T-helper 1 cell treated with Interleukin-12 subunit alpha and Interleukin-12 subunit beta and Interleukin-4 antibody, amounts not matched to agents 30 μg/mL and 1 μg/mL, for 36 hours (primary cell): ENCODE results near the gene FXYD5.
"Not testable (repeated sequence)": the region's sequence is repeated elsewhere in the genome, so short reads cannot be mapped to it uniquely, and the experiment has no call there.

Source experiments
- H3K27ac Mint-ChIP-seq: one replicate; pipeline ENCODE4 v1.8.0; 2021; ENCODE audit warnings: mild to moderate bottlenecking, mixed read lengths
- H3K27me3 Mint-ChIP-seq: one replicate; pipeline ENCODE4 v1.8.0; 2021; ENCODE audit warnings: low read depth, mixed read lengths
- H3K36me3 Mint-ChIP-seq: one replicate; pipeline ENCODE4 v1.8.0; 2021; ENCODE audit warnings: low read depth, mixed read lengths
- H3K4me1 Mint-ChIP-seq: one replicate; pipeline ENCODE4 v1.8.0; 2021; ENCODE audit warnings: low read depth, mixed read lengths
- H3K4me3 Mint-ChIP-seq: one replicate; pipeline ENCODE4 v1.8.0; 2021; ENCODE audit warnings: mild to moderate bottlenecking, moderate library complexity, mixed read lengths
- H3K9me3 Mint-ChIP-seq: one replicate; pipeline ENCODE4 v1.8.0; 2021; ENCODE audit warnings: mixed read lengths

Gene FXYD5

GRCh38 chr19:35153129-35153522, 1.4 kb upstream of the FXYD5 start:
- peak overlapping the region; percentile 47 for H3K27ac Mint-ChIP-seq
- H3K36me3 Mint-ChIP-seq, result peaks cover 23% of the 10 kb centered on the region

GRCh38 chr19:35153701-35154524, 622 bp upstream of the FXYD5 start:
- Mint-ChIP-seq H3K27ac (peak overlapping the region; percentile 98), H3K4me1 (peaks cover 39% of the 10 kb centered on the region), H3K27me3 (peaks cover 6% of the 10 kb centered on the region), H3K4me3 (peak overlapping the region; percentile 99), H3K36me3 (peaks cover 31% of the 10 kb centered on the region), H3K9me3 (no peaks in the 10 kb centered on the region)

More at GRCh38 chr19:35153129-35153522, 1.4 kb upstream of the FXYD5 start:
- not testable (repeated sequence) for H3K9me3 Mint-ChIP-seq, H3K27me3 Mint-ChIP-seq
- Mint-ChIP-seq H3K4me3 (peak overlapping the region; percentile 99), H3K4me1 (peaks cover 33% of the 10 kb centered on the region)

- Mint-ChIP-seq H3K4me3 (peak overlapping the region; percentile 99), H3K9me3 (no peaks in the 10 kb centered on the region), H3K4me1 (peaks cover 39% of the 10 kb centered on the region), H3K27me3 (peaks cover 6% of the 10 kb centered on the region), H3K36me3 (peaks cover 43% of the 10 kb centered on the region), H3K27ac (peak overlapping the region; percentile 98)
Measured at GRCh38 chr19:35155441-35155840, 906 bp downstream of the FXYD5 start.

- H3K4me1 Mint-ChIP-seq, result peaks cover 39% of the 10 kb centered on the region
- H3K9me3 Mint-ChIP-seq, result peaks cover under 1% of the 10 kb centered on the region
- peaks cover 6% of the 10 kb centered on the region for H3K27me3 Mint-ChIP-seq
- peak overlapping the region; percentile 99 for H3K4me3 Mint-ChIP-seq
- H3K27ac Mint-ChIP-seq, result peak overlapping the region; percentile 98
- peaks cover 49% of the 10 kb centered on the region for H3K36me3 Mint-ChIP-seq
Measured at GRCh38 chr19:35155981-35156672, 1.6 kb downstream of the FXYD5 start.

- Mint-ChIP-seq H3K27me3 (peaks cover 6% of the 10 kb centered on the region), H3K4me3 (peak overlapping the region; percentile 99), H3K9me3 (peaks cover 6% of the 10 kb centered on the region), H3K36me3 (peaks cover 55% of the 10 kb centered on the region), H3K4me1 (peaks cover 41% of the 10 kb centered on the region), H3K27ac (peak overlapping the region; percentile 37)
Measured at GRCh38 chr19:35156673-35157014, 2.1 kb downstream of the FXYD5 start.

- Mint-ChIP-seq H3K27ac (no peak overlapping the region), H3K4me3 (peak overlapping the region; percentile 14), H3K27me3 (peaks cover 2% of the 10 kb centered on the region), H3K9me3 (peaks cover 11% of the 10 kb centered on the region), H3K36me3 (peaks cover 61% of the 10 kb centered on the region), H3K4me1 (peaks cover 41% of the 10 kb centered on the region)
Measured at GRCh38 chr19:35157431-35157830, 2.9 kb downstream of the FXYD5 start.

- peaks cover 82% of the 10 kb centered on the region for H3K36me3 Mint-ChIP-seq
- no peak overlapping the region for H3K27ac Mint-ChIP-seq
- H3K4me3 Mint-ChIP-seq, result no peak overlapping the region
- peaks cover 31% of the 10 kb centered on the region for H3K9me3 Mint-ChIP-seq
- H3K27me3 Mint-ChIP-seq, result no peaks in the 10 kb centered on the region
- peaks cover 35% of the 10 kb centered on the region for H3K4me1 Mint-ChIP-seq
Measured at GRCh38 chr19:35159606-35160005, 5.1 kb downstream of the FXYD5 start.

GRCh38 chr19:35160629-35161433, 6.3 kb downstream of the FXYD5 start:
- no peak overlapping the region for H3K4me3 Mint-ChIP-seq
- H3K27me3 Mint-ChIP-seq, result no peaks in the 10 kb centered on the region
- H3K27ac Mint-ChIP-seq, result no peak overlapping the region
- peaks cover 42% of the 10 kb centered on the region for H3K9me3 Mint-ChIP-seq
- H3K36me3 Mint-ChIP-seq, result peaks cover 92% of the 10 kb centered on the region
- peaks cover 33% of the 10 kb centered on the region for H3K4me1 Mint-ChIP-seq

- no peaks in the 10 kb centered on the region for H3K27me3 Mint-ChIP-seq
- peaks cover 47% of the 10 kb centered on the region for H3K9me3 Mint-ChIP-seq
- H3K27ac Mint-ChIP-seq, result no peak overlapping the region
- H3K4me3 Mint-ChIP-seq, result no peak overlapping the region
- H3K36me3 Mint-ChIP-seq, result peaks cover 92% of the 10 kb centered on the region
- peaks cover 28% of the 10 kb centered on the region for H3K4me1 Mint-ChIP-seq
Measured at GRCh38 chr19:35161434-35161743, 6.9 kb downstream of the FXYD5 start.

- no peaks in the 10 kb centered on the region for H3K27me3 Mint-ChIP-seq
- peaks cover 50% of the 10 kb centered on the region for H3K9me3 Mint-ChIP-seq
- no peak overlapping the region for H3K4me3 Mint-ChIP-seq
- peaks cover 31% of the 10 kb centered on the region for H3K4me1 Mint-ChIP-seq
- H3K27ac Mint-ChIP-seq, result no peak overlapping the region
- peaks cover 96% of the 10 kb centered on the region for H3K36me3 Mint-ChIP-seq
Measured at GRCh38 chr19:35162471-35163326, 8.2 kb downstream of the FXYD5 start.

- H3K4me3 Mint-ChIP-seq, result no peak overlapping the region
- no peak overlapping the region for H3K27ac Mint-ChIP-seq
- H3K4me1 Mint-ChIP-seq, result peaks cover 21% of the 10 kb centered on the region
- H3K27me3 Mint-ChIP-seq, result no peaks in the 10 kb centered on the region
- H3K9me3 Mint-ChIP-seq, result peaks cover 50% of the 10 kb centered on the region
- H3K36me3 Mint-ChIP-seq, result peaks cover 90% of the 10 kb centered on the region
Measured at GRCh38 chr19:35164418-35164817, 9.9 kb downstream of the FXYD5 start.

GRCh38 chr19:35165200-35166058, 10.9 kb downstream of the FXYD5 start:
- H3K9me3 Mint-ChIP-seq, result peaks cover 50% of the 10 kb centered on the region
- H3K27ac Mint-ChIP-seq, result no peak overlapping the region
- no peaks in the 10 kb centered on the region for H3K27me3 Mint-ChIP-seq
- H3K4me1 Mint-ChIP-seq, result peaks cover 23% of the 10 kb centered on the region
- H3K4me3 Mint-ChIP-seq, result peak overlapping the region; percentile 25
- peaks cover 89% of the 10 kb centered on the region for H3K36me3 Mint-ChIP-seq
